Osteoblast (primary cell): Measurements from ENCODE around the gene KLHL10. TPM values are rescaled to one million over a fixed set of nuclear protein-coding genes. Genes with fewer than 3 reads are reported as not detected.

Source experiments
- DNase-seq: peaks from one replicate; pipeline ENCODE4 v3.0.0; 2011; ENCODE audit warnings: low spot score, mixed read lengths; ENCODE audit not compliant: insufficient read length; ENCODE audit errors: missing footprints
- H2AFZ ChIP-seq: 2 replicates; pipeline ENCODE4 v1.6.0; 2011; ENCODE audit warnings: mild to moderate bottlenecking, low read length
- H3K27ac ChIP-seq: 2 replicates; pipeline ENCODE4 v1.5.1; 2011; ENCODE audit warnings: mild to moderate bottlenecking, low read depth, low read length, moderate library complexity
- H3K27me3 ChIP-seq: 2 replicates; pipeline ENCODE4 v1.6.0; 2012; ENCODE audit warnings: mild to moderate bottlenecking, control low read depth, inconsistent platforms, low read length, moderate library complexity; ENCODE audit not compliant: insufficient read depth
- H3K36me3 ChIP-seq: 2 replicates; pipeline ENCODE4 v1.5.1; 2011; ENCODE audit warnings: mild to moderate bottlenecking, low read length, control low read depth, moderate library complexity; ENCODE audit not compliant: insufficient read depth
- H3K4me1 ChIP-seq: 2 replicates; pipeline ENCODE4 v1.5.1; 2011; ENCODE audit warnings: mild to moderate bottlenecking, low read length, control low read depth, moderate library complexity; ENCODE audit not compliant: insufficient read depth
- H3K4me2 ChIP-seq: 2 replicates; pipeline ENCODE4 v1.6.0; 2011; ENCODE audit warnings: mild to moderate bottlenecking, low read length; ENCODE audit not compliant: insufficient read depth
- H3K4me3 ChIP-seq: fragments of 200-600 bp; sonication (generic); 3 replicates; pipeline ENCODE4 v1.5.1; 2012; ENCODE audit warnings: mild to moderate bottlenecking, low read length, inconsistent platforms; ENCODE audit not compliant: insufficient read depth
- H3K79me2 ChIP-seq: 2 replicates; pipeline ENCODE4 v1.6.0; 2012; ENCODE audit warnings: mild to moderate bottlenecking, low read length, control low read depth, inconsistent platforms; ENCODE audit not compliant: insufficient read depth
- H3K9me3 ChIP-seq: 2 replicates; pipeline ENCODE4 v1.5.1; 2011; ENCODE audit warnings: low read depth, low read length, control low read depth
- H4K20me1 ChIP-seq: 2 replicates; pipeline ENCODE4 v1.6.0; 2012; ENCODE audit warnings: mild to moderate bottlenecking, low read length, control low read depth; ENCODE audit not compliant: insufficient read depth
- CTCF ChIP-seq: IDR thresholded peaks from 2 replicates; pipeline ENCODE4 v1.5.1; 2011; ENCODE audit warnings: mild to moderate bottlenecking, low read depth, low read length, moderate library complexity; ENCODE audit errors: extremely low read depth
- total RNA-seq: library from RNA; depleted of rRNA; stranded (reverse); fragments of >200 nt; gene quantifications from 2 replicates; pipeline ENCODE4 v1.2.3, GENCODE V29; 2012

Gene KLHL10
- total RNA-seq, 1 donor, result 0.36 TPM

DNA sequence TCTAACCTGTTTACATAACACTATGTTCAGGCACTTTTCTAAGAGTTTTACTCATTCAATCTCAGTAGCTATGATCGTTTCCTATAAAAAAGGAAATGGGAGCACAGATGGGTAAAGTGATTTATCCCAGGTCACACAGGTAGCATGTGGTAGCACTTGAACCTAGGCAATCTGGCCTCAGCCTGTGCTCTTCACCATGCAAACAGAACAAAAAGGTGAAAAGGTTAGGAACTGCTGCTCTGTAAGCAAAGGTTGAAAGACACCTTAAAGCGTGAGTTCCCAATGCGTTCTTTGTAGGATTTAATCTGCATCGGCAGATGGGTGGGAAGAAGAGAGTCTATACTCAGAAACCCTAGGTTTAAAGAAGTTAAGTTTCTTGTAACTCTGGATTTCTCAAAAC is 42.5 kb downstream of the KLHL10 start:
- peaks cover 82% of the 10 kb centered on the region for H3K36me3 ChIP-seq
- H3K4me3 ChIP-seq, result no peak overlapping the region
- DNase-seq, result no peak
- H3K27ac ChIP-seq, result no peak overlapping the region
- H3K27me3 ChIP-seq, result no peaks in the 10 kb centered on the region
- H3K9me3 ChIP-seq, result no peaks in the 10 kb centered on the region
- peaks cover 11% of the 10 kb centered on the region for H4K20me1 ChIP-seq
- H3K4me1 ChIP-seq, result no peaks in the 10 kb centered on the region
- no peak overlapping the region for H3K4me2 ChIP-seq
- peaks cover 16% of the 10 kb centered on the region for H3K79me2 ChIP-seq
- no peak overlapping the region for H2AFZ ChIP-seq
- no peak for TF ChIP-seq CTCF

DNA sequence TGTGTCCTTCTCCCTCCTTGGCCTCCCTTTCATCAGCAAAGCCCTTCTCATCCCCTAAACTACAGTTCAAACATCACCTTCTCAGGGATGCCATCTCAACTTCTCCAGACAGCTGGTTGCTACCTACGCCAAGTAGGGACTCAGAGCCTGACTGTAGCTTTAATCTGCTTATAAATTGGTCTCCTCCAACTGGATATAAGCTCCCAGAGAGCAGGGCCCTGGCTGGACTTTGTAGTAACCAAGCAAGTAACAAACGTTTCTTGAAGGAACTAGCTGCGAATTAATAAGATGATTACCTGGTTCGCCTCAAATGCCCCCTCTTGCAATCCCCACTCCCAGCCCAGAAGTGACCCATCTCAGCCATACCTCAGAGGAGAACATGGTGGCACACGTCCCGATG is 45.1 kb downstream of the KLHL10 start:
- Histone ChIP-seq H3K9me3 (no peaks in the 10 kb centered on the region), H4K20me1 (peaks cover 11% of the 10 kb centered on the region), H3K4me2 (no peak overlapping the region), H2AFZ (no peak overlapping the region), H3K27ac (no peak overlapping the region), H3K36me3 (peaks cover 96% of the 10 kb centered on the region), H3K27me3 (no peaks in the 10 kb centered on the region), H3K4me1 (no peaks in the 10 kb centered on the region), H3K79me2 (peaks cover 24% of the 10 kb centered on the region), H3K4me3 (no peak overlapping the region)
- no peak for TF ChIP-seq CTCF
- no peak for DNase-seq

DNA sequence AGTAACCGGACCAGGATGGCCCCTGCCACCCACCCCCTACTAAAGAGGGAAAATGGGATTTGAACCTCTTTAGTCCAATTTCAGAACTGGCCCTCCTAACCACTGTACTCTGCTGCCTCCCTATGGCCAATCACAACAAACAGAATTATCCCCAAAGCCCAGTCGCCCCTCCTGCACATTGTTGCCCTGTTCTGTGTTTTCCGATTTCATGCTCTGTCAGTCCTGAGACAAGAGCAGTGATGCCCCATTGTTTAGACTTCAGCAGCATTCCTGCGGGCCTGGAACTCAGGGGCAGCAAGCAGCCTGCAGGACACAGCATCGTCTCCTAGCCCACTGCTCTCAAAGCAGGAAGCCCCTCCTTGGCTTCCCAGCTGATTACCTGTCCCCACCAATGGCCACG is 48.1 kb downstream of the KLHL10 start:
- Histone ChIP-seq H4K20me1 (no peaks in the 10 kb centered on the region), H3K79me2 (peaks cover 24% of the 10 kb centered on the region), H3K27ac (no peak overlapping the region), H2AFZ (no peak overlapping the region), H3K36me3 (peaks cover 90% of the 10 kb centered on the region), H3K27me3 (no peaks in the 10 kb centered on the region), H3K4me2 (no peak overlapping the region), H3K4me3 (no peak overlapping the region), H3K4me1 (no peaks in the 10 kb centered on the region), H3K9me3 (no peaks in the 10 kb centered on the region)
- TF ChIP-seq CTCF, result peak; percentile 12
- DNase-seq, result peak; percentile 73

DNA sequence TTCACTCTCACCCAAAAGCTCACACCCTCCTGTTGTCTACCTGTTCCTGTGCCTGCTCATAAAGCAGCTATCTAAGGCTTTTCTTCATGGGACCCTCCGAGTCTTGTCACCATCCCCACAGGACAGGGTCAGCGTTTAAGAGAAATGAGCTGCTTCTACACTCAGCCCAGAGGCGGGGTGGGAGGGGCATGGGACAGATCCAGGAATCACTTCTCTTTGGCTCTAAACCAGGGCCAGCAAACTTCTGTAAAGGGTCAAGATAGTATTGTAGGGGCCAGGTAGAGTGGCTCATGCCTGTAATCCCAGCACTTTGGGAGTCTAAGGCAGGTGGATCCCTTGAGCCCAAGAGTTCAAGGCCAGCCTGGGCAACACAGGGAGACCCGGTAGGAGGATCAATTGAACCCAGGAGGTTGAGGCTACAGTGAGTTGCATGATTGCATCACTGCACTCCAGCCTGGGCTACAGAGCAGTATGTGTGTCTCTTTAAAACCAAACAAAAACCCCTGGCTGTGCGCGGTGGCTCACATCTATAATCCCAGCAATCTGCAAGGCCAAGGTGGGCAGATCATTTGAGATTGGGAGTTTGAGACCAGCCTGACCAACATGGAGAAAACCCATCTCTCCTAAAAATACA is 50.8 kb downstream of the KLHL10 start:
- no peak for TF ChIP-seq CTCF
- Histone ChIP-seq H3K36me3 (peaks cover 93% of the 10 kb centered on the region), H3K79me2 (peaks cover 30% of the 10 kb centered on the region), H3K27ac (no peak overlapping the region), H3K9me3 (no peaks in the 10 kb centered on the region), H3K4me1 (no peaks in the 10 kb centered on the region), H3K4me3 (no peak overlapping the region), H4K20me1 (peaks cover 21% of the 10 kb centered on the region), H3K4me2 (no peak overlapping the region), H3K27me3 (no peaks in the 10 kb centered on the region), H2AFZ (no peak overlapping the region)
- DNase-seq, result peak; percentile 49
